Measurements from ENCODE around the gene MCRIP2.

GRCh38 chr16:654034-654433 is 12.4 kb downstream of the MCRIP2 start:
- no peak for TF ChIP-seq NBN (IDR thresholded peaks at IDR 0.05; ENCODE audit: low read depth)
- TF ChIP-seq ZNF507 (tag; conservative IDR thresholded peaks at IDR 0.05) = no peak
- TF ChIP-seq HDAC3 (IDR thresholded peaks at IDR 0.05; ENCODE audit: borderline replicate concordance, partially characterized antibody) = no peak
- no peak for TF ChIP-seq POLR2A (conservative IDR thresholded peaks at IDR 0.05)
